OCI-LY7 (cell line): ENCODE data around the gene EPS8L3.

Experiments
- CTCF ChIP-seq: fragments of 200-600 bp; sonication (generic); conservative IDR thresholded peaks from 2 replicates; pipeline ENCODE4 v1.5.1; 2014; ENCODE audit warnings: mild to moderate bottlenecking, antibody characterized with exemption, low read length, moderate library complexity, mixed read lengths
- EZH2phosphoT487 ChIP-seq: fragments of 200-600 bp; sonication (generic); IDR thresholded peaks from 2 replicates; pipeline ENCODE4 v1.6.1; 2018; ENCODE audit warnings: low read depth, borderline replicate concordance, mild to moderate bottlenecking, mixed run types, antibody characterized with exemption, low read length, moderate library complexity, mixed read lengths

- no peak for TF ChIP-seq CTCF
- TF ChIP-seq EZH2phosphoT487 = no peak
Observed at GRCh38 chr1:109726007-109726406, 37.7 kb downstream of the EPS8L3 start.
